ENCODE results near the gene DPP9. TPM values are rescaled to one million over a fixed set of nuclear protein-coding genes. Genes with fewer than 3 reads are reported as not detected.

The DPP9 gene
- 69.8 and 85.8 TPM in 2 replicates for total RNA-seq

GRCh38 chr19:4723595-4724514 lies at the start of gene DPP9:
Gene DPP9, minus strand, starts transcription at chr19:4723842. Its CDS starts 3,936 bp downstream, at chr19:4719906.

DNA sequence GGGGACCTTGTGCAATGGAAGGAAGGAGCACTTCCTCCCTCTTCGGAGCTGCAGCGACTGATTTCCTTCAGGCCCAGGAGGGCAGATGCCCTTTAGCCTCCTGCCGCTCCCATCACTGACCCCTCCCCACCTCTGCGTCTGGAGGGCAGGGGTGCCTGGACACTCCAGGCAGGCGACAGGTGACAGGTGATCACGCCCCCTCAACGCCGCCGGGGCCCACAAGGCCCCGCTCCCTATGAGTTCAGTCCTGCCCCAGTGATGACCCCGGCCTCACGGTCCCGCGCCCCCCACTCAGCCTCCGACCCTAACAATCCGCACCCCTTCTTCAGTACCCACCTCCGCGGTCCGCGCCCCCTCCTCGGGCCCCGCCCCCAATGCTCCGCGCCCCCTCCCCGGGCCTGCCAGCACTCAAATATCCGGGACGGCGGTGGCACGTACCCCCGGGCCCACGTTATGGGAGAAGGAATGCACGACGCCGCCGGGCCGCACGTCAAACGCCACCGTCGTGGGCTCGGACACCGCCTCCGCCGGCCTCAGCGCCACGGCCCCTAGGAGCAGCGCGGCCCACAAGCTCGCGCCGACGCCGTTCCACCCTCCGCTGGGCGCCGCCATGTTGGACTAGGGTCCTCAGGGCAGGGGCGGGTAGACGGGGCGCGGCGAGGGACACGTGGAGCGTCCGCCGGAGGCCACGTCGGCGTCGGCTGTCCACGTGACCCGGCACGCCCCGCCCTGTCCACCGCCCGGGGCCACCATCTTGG lies 53.7 kb downstream of the DPP9 start, which contains the start of gene MYDGF:
MYDGF (minus strand) TSS at position 620 of the 758 bp plus-strand sequence; CDS start at position 612, 8 bp downstream.

GRCh38 chr19:4638828-4639530 lies 84.7 kb downstream of the DPP9 start, which contains the start of gene TNFAIP8L1:
Gene TNFAIP8L1, plus strand, starts transcription at chr19:4639516. Its CDS starts 12,354 bp downstream, at chr19:4651870.

Small RNA genes lying within 50 kb of the gene (small RNA-seq; reads per million reads assigned to genes)
- 0.49 reads per million for gene MIR7-3

Other genes starting within 250 kb of the DPP9 start
- under 0.01 TPM in 1 of 2 replicates, not detected in the other for gene PLIN4, start 205.4 kb downstream of the DPP9 start, total RNA-seq
- gene PLIN5, start 188.6 kb downstream of the DPP9 start, total RNA-seq = 0.14 and 0.53 TPM in 2 replicates
- 0.27 and 0.29 TPM in 2 replicates for gene LRG1, start 183.8 kb downstream of the DPP9 start, total RNA-seq
- 116 and 141 TPM in 2 replicates for gene SEMA6B, start 164.2 kb downstream of the DPP9 start, total RNA-seq
- 22.7 and 23.0 TPM in 2 replicates for gene TNFAIP8L1, start 84.3 kb downstream of the DPP9 start, total RNA-seq
- 162 and 175 TPM in 2 replicates for gene MYDGF, start 53.5 kb downstream of the DPP9 start, total RNA-seq
- 14.6 and 15.1 TPM in 2 replicates for gene FEM1A, start 67.9 kb upstream of the DPP9 start, total RNA-seq
- 3.9 and 5.5 TPM in 2 replicates for gene TICAM1, start 107.9 kb upstream of the DPP9 start, total RNA-seq
- gene PLIN3, start 143.8 kb upstream of the DPP9 start, total RNA-seq = 78.6 and 98.9 TPM in 2 replicates
- gene ARRDC5, start 179.1 kb upstream of the DPP9 start, total RNA-seq = not detected in 2 replicates
- gene UHRF1, start 185.7 kb upstream of the DPP9 start, total RNA-seq = 47.7 and 57.4 TPM in 2 replicates
- 23.9 and 25.6 TPM in 2 replicates for gene KDM4B, start 245.3 kb upstream of the DPP9 start, total RNA-seq

Data from thoracic aorta endothelial cell (primary cell).